Sigmoid colon (tissue), 7 donors: ENCODE data around the gene NGF. TPM values are rescaled to one million over a fixed set of nuclear protein-coding genes. Genes with fewer than 3 reads are reported as not detected.

Experiments
- DNase-seq: peaks from one replicate; pipeline ENCODE4 v3.0.0-alpha.2; 2019
- H3K27ac ChIP-seq, 4 donors: fragments of 200-600 bp; sonication (generic); one replicate each; pipeline ENCODE4 v1.5.1; 2016 to 2019; ENCODE audit warnings: mild to moderate bottlenecking in 1 of 4
- H3K27me3 ChIP-seq, 3 donors: fragments of 200-600 bp; sonication (generic); one replicate each; pipeline ENCODE4 v1.5.1; 2019; ENCODE audit warnings: mild to moderate bottlenecking in 1 of 3
- H3K36me3 ChIP-seq, 4 donors: fragments of 200-600 bp; sonication (generic); one replicate each; pipeline ENCODE4 v1.5.1; 2016 to 2019
- H3K4me1 ChIP-seq, 4 donors: fragments of 200-600 bp; sonication (generic); one replicate each; pipeline ENCODE4 v1.5.1; 2017 to 2019
- H3K4me3 ChIP-seq, 4 donors: fragments of 200-600 bp; sonication (generic); one replicate each; pipeline ENCODE4 v1.5.1; 2017 to 2019; ENCODE audit warnings: mild to moderate bottlenecking in 2 of 4, moderate library complexity in 1 of 4
- H3K9me3 ChIP-seq, 4 donors: fragments of 200-600 bp in 3 of 4; sonication (generic) in 3 of 4; one replicate each; pipeline versions ENCODE4 v1.5.1 to v1.6.1; 2013 to 2019
- EP300 ChIP-seq, 4 donors: sonication (generic); formaldehyde crosslinking; IDR thresholded peaks; one replicate each; pipeline ENCODE4 v1.6.1; 2017; ENCODE audit warnings: antibody characterized with exemption in 4 of 4
- POLR2A ChIP-seq, 2 donors: fragments of 450-650 bp; IDR thresholded peaks; one replicate each; pipeline ENCODE4 v1.6.1; 2016; ENCODE audit warnings: antibody characterized with exemption in 2 of 2, mild to moderate bottlenecking in 2 of 2, moderate library complexity in 2 of 2
- POLR2AphosphoS5 ChIP-seq, 4 donors: sonication (generic); formaldehyde crosslinking; IDR thresholded peaks; one replicate each; pipeline ENCODE4 v1.6.1; 2017; ENCODE audit warnings: antibody characterized with exemption in 4 of 4
- WGBS, 2 donors: extraction: QIAGEN DNeasy Blood & Tissue Kit; methylation state at CpG; one replicate each; pipeline ENCODE4 v1.1.7; 2013; 5-methylcytosine and 5-hydroxymethylcytosine counted together
- intact Hi-C: fragments of 100-400 bp; cut with DNase I; formaldehyde crosslinking; loops from one replicate; pipeline ENCODE4 v1.15.1; 2023
- polyA plus RNA-seq, 3 donors: library from polyadenylated mRNA; stranded (reverse); fragments of 200-250 nt; gene quantifications; one replicate each; pipeline ENCODE4 v1.2.3, GENCODE V29; 2013
- total RNA-seq, 4 donors: library from RNA; depleted of rRNA; stranded (reverse); fragments of >200 nt; gene quantifications; one replicate each; pipeline ENCODE4 v1.1.0, GENCODE V29; 2016
- TF ChIP-seq, protein P1 (sequence below), 4 experiments: fragments of 450-650 bp in 3 of 4; fragments of 200-600 bp in 1 of 4; IDR thresholded peaks; one replicate each; pipeline ENCODE4 v1.5.1; 2016 to 2019; ENCODE audit warnings: antibody characterized with exemption in 4 of 4, mild to moderate bottlenecking in 3 of 4, moderate library complexity in 2 of 4
- donor health status: healthy with polysubstance abuse.
- donor health status: Bipolar disorder and iron deficiency.
- donor health status: healthy.

Gene NGF
- total and polyA plus RNA-seq, 7 donors, result 0.83 to 5.6 (median 3.9) TPM; not detected in 2

DNA sequence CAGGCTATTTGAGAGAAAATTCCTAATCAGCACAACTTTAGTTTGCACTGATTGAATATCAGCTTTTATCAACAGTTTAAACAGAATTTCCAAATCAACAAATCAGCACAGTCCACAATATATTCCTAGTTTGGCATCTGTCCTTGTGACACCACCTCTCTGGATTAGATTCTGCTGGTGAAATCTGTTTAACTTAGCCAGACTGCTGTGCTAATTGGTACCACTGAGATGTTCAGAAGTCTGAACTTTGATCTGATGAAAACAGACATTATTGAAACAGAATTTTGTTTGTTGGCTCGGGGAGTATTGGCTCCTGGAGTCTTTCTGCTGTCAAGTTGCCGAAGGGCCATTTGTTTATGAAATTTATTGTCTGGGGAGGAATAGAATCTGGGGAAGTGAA lies 17.0 kb upstream of the NGF start:
- WGBS, 2 donors, result 61 to 70% methylated on average over 2 of the region's 2 CpGs
- no peaks in the 10 kb centered on the region for H3K36me3 ChIP-seq
- intact Hi-C loops, result no loop called here
- TF ChIP-seq POLR2AphosphoS5 (IDR thresholded peaks at IDR 0.05) (no peak), EP300 (IDR thresholded peaks at IDR 0.05) (no peak), POLR2A (IDR thresholded peaks at IDR 0.05) (no peak)
- TF ChIP-seq, protein P1, sequence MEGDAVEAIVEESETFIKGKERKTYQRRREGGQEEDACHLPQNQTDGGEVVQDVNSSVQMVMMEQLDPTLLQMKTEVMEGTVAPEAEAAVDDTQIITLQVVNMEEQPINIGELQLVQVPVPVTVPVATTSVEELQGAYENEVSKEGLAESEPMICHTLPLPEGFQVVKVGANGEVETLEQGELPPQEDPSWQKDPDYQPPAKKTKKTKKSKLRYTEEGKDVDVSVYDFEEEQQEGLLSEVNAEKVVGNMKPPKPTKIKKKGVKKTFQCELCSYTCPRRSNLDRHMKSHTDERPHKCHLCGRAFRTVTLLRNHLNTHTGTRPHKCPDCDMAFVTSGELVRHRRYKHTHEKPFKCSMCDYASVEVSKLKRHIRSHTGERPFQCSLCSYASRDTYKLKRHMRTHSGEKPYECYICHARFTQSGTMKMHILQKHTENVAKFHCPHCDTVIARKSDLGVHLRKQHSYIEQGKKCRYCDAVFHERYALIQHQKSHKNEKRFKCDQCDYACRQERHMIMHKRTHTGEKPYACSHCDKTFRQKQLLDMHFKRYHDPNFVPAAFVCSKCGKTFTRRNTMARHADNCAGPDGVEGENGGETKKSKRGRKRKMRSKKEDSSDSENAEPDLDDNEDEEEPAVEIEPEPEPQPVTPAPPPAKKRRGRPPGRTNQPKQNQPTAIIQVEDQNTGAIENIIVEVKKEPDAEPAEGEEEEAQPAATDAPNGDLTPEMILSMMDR (IDR thresholded peaks at IDR 0.05), result no peak
- no peaks in the 10 kb centered on the region for H3K9me3 ChIP-seq
- H3K27ac ChIP-seq, result no peak overlapping the region
- no peak for DNase-seq
- no peaks in the 10 kb centered on the region for H3K4me1 ChIP-seq
- H3K27me3 ChIP-seq, result no peaks in the 10 kb centered on the region
- H3K4me3 ChIP-seq, result no peak overlapping the region

DNA sequence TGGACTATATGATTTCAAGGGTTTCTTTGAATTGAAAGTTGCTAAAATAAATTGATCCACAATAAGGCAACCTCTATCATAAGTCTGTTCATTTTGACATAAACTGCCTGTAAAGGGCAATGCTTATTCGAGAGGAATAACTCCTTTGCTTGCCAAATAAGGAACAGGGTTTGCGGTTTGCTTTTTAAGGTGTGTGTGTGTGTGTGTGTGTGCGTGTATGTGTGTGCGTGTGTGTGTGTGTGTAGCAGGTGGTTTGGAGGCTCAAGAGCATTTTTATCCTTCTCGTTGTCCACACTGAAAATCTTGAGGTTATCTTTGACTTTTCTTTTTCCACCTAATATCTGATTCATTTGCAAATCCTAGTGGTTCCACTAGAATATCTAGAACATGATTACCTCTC lies 13.1 kb upstream of the NGF start:
- Histone ChIP-seq H3K36me3 (no peaks in the 10 kb centered on the region), H3K4me1 (no peaks in the 10 kb centered on the region), H3K4me3 (no peak overlapping the region), H3K27me3 (no peaks in the 10 kb centered on the region), H3K9me3 (no peaks in the 10 kb centered on the region), H3K27ac (no peak overlapping the region)
- 63 to 65% methylated on average over 5 of the region's 5 CpGs for WGBS, 2 donors
- TF ChIP-seq POLR2AphosphoS5 (IDR thresholded peaks at IDR 0.05) (no peak), EP300 (IDR thresholded peaks at IDR 0.05) (no peak), POLR2A (IDR thresholded peaks at IDR 0.05) (no peak)
- TF ChIP-seq, protein P1 (IDR thresholded peaks at IDR 0.05), result no peak
- intact Hi-C loops, result no loop called here
- no peak for DNase-seq

DNA sequence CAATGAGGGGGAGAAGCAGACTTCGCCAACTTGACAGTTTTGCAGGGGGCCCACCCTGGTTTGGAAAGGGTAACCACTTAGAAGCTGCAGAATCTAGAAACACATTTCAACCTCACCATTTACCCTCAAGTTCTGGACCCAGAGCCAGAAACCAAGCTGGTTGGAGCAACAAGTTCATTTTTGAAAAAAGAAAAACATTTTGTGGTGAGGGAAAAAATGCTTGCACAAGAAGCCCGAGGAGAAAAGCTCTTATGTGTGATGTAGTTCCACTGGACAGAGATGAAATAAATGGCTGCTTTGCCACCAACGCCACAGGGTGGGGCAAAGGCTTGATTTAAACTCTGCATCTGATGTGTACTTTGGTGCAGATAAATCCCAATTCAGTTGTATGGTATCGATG lies 10.6 kb upstream of the NGF start:
- Histone ChIP-seq H3K4me1 (no peaks in the 10 kb centered on the region), H3K36me3 (no peaks in the 10 kb centered on the region), H3K9me3 (no peaks in the 10 kb centered on the region), H3K27me3 (no peaks in the 10 kb centered on the region), H3K27ac (no peak overlapping the region), H3K4me3 (no peak overlapping the region)
- WGBS, 2 donors, result 85% methylated on average over 4 of the region's 4 CpGs
- DNase-seq, result no peak
- intact Hi-C loops, result loop anchor here (10.0 kb wide), 1 partner anchor 204 kb away; no protein-coding TSS in a partner anchor
- TF ChIP-seq EP300 (IDR thresholded peaks at IDR 0.05) (no peak), POLR2AphosphoS5 (IDR thresholded peaks at IDR 0.05) (no peak), POLR2A (IDR thresholded peaks at IDR 0.05) (no peak)
- TF ChIP-seq, protein P1 (IDR thresholded peaks at IDR 0.05), result no peak

GRCh38 chr1:115347282-115347681 lies 9.2 kb upstream of the NGF start:
- 87 to 88% methylated on average over 2 of the region's 2 CpGs for WGBS, 2 donors
- H3K4me3 ChIP-seq, result no peak overlapping the region
- no peak for DNase-seq
- TF ChIP-seq POLR2A (IDR thresholded peaks at IDR 0.05) (no peak), POLR2AphosphoS5 (IDR thresholded peaks at IDR 0.05) (no peak), EP300 (IDR thresholded peaks at IDR 0.05) (no peak)
- TF ChIP-seq, protein P1 (IDR thresholded peaks at IDR 0.05), result no peak
- intact Hi-C loops, result loop anchor here (10.0 kb wide), 1 partner anchor 202 kb away; no protein-coding TSS in a partner anchor
- H3K4me1 ChIP-seq, result no peaks in the 10 kb centered on the region
- H3K9me3 ChIP-seq, result no peaks in the 10 kb centered on the region
- no peaks in the 10 kb centered on the region for H3K27me3 ChIP-seq
- H3K27ac ChIP-seq, result no peak overlapping the region
- no peaks in the 10 kb centered on the region for H3K36me3 ChIP-seq

GRCh38 chr1:115343200-115343737 lies 5.2 kb upstream of the NGF start:
- intact Hi-C loops, result loop anchor here (10.0 kb wide), 1 partner anchor 198 kb away; no protein-coding TSS in a partner anchor
- Histone ChIP-seq H3K27me3 (peaks cover 0 to 5% (median under 1%) of the 10 kb centered on the region in 3 donors), H3K4me1 (peaks cover 0 to 5% (median 5%) of the 10 kb centered on the region in 4 donors), H3K27ac (no peak overlapping the region), H3K36me3 (no peaks in the 10 kb centered on the region), H3K9me3 (no peaks in the 10 kb centered on the region), H3K4me3 (no peak overlapping the region)
- no peak for DNase-seq
- no peak for TF ChIP-seq EP300 (IDR thresholded peaks at IDR 0.05)
- no peak for TF ChIP-seq POLR2AphosphoS5 (IDR thresholded peaks at IDR 0.05)
- TF ChIP-seq, protein P1 (IDR thresholded peaks at IDR 0.05), result no peak
- TF ChIP-seq POLR2A (IDR thresholded peaks at IDR 0.05), result no peak
- WGBS, 2 donors, result 54 to 69% methylated on average over 2 of the region's 2 CpGs
